ENCODE measurements around the gene TAF4.
"Not testable (repeated sequence)": the region's sequence is repeated elsewhere in the genome, so short reads cannot be mapped to it uniquely, and the experiment has no call there.

Gene TAF4

DNA sequence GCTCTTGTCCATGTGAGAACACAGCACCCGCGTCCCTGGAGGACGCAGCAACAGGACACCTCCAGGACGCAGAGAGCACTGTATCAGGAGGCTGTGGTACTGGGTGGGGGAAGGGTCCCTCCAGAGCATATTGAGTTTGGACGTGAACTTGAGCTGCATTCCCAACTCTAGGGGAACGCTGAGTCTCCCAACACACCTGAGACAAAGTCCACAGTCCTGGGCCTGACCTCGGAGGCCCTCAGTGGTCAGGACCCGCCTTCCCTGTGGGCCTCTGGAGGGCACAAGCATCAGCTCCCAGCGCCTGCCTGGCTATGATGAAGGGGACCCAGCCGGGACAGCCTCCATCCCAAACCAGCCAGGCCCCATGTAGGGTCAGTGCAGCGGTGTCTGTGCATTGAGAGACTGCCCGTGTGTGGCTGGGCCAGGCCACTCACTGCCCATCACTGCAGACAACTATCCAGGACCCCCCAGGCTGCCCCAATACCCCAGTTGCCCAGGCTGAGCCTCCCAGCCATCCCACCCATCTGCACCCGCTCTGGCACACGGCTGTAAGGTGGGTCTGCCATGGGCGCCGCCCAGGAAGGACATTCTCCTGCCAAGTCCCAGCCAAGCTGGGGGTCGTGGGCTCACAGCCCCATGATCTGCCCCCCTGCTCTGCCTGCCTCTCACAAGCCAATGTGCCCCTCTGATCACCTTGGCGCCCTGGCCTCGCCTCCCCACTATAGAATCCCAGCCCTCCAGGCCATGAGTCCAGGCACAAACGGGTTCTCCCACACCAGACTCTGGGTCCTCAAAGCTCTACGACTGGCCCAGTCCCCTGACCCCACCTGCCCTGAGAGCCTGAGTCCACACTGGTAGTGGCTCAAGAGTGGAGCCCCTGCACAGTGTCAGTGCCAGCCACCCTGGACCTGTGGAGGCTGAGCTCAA is 115.7 kb downstream of the TAF4 start:
- DNase-seq (ENCODE audit: low read depth): no peak
- Histone ChIP-seq H3K4me1 (ENCODE audit: control insufficient read depth, insufficient read depth, low read length) (no peaks in the 10 kb centered on the region), H3K27me3 (replicated peaks; ENCODE audit: control insufficient read depth, insufficient read depth, low read length) (peaks cover 20% of the 10 kb centered on the region), H3K36me3 (ENCODE audit: control insufficient read depth, insufficient read depth, low read length, severe bottlenecking) (no peaks in the 10 kb centered on the region), H3K9me3 (ENCODE audit: control insufficient read depth, low read length) (no peaks in the 10 kb centered on the region), H3K9ac (ENCODE audit: low read length) (no peak overlapping the region), H3K4me3 (ENCODE audit: low read length) (no peak overlapping the region)

DNA sequence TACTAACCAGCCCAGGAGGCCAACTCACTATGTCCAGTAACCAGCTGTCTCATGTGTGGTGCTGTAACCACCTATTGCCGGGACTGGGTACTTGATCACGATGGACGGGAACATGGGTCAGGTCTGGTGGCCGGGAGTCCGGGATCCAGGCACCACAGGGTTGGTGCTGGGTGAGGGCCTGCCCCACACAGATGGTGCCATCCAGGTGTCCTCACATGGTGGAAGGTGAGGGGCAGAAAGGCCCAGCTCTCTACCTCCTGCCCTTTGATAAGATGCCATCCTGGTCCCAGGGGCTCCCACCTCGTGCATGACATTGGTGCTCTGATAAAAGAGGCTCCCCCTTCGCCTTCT is 116.3 kb downstream of the TAF4 start:
- peaks cover 17% of the 10 kb centered on the region for H3K27me3 ChIP-seq (replicated peaks; ENCODE audit: control insufficient read depth, insufficient read depth, low read length)
- H3K4me1 ChIP-seq (ENCODE audit: control insufficient read depth, insufficient read depth, low read length): no peaks in the 10 kb centered on the region
- H3K36me3 ChIP-seq (ENCODE audit: control insufficient read depth, insufficient read depth, low read length, severe bottlenecking): no peaks in the 10 kb centered on the region
- no peak overlapping the region for H3K4me3 ChIP-seq (ENCODE audit: low read length)
- no peaks in the 10 kb centered on the region for H3K9me3 ChIP-seq (ENCODE audit: control insufficient read depth, low read length)
- H3K9ac ChIP-seq (ENCODE audit: low read length): no peak overlapping the region
- DNase-seq (ENCODE audit: low read depth): no peak

DNA sequence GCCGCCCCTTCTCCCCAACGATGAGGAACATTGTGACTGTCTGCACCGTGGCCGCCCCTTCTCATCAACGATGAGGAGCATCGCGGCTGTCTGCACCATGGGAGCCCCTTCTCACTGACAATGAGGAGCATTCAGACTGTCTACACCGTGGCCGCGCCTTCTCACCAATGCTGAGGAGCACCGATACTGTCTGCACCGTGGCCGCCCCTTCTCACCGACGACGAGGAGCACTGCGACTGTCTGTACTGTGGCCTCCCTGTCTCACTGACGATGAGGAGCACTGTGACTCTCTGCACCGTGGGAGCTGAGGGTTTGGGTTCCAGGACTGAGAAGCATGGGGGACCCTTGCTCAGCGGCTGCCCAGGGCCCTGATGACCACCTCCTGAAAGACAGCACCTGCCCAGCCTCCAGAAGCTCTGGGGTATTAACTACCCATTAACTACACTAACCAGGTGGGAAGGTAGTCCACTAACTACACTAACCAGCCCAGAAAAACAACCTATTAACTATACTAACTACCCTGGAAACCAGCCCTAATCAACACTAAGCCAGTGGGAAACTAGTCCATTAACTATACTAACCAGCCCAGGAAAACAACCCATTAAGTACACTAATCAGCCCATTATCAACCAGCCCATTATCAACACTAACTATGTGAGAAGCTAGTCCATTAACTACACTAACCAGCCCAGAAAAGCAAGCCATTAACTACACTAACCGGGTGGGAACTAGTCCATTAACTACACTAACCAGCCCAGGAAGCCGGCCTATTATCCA is 116.9 kb downstream of the TAF4 start:
- Histone ChIP-seq H3K4me1 (ENCODE audit: control insufficient read depth, insufficient read depth, low read length) (no peaks in the 10 kb centered on the region), H3K36me3 (ENCODE audit: control insufficient read depth, insufficient read depth, low read length, severe bottlenecking) (no peaks in the 10 kb centered on the region), H3K4me3 (ENCODE audit: low read length) (no peak overlapping the region), H3K9me3 (ENCODE audit: control insufficient read depth, low read length) (no peaks in the 10 kb centered on the region), H3K9ac (ENCODE audit: low read length) (no peak overlapping the region), H3K27me3 (replicated peaks; ENCODE audit: control insufficient read depth, insufficient read depth, low read length) (peaks cover 14% of the 10 kb centered on the region)
- DNase-seq (ENCODE audit: low read depth): no peak

DNA sequence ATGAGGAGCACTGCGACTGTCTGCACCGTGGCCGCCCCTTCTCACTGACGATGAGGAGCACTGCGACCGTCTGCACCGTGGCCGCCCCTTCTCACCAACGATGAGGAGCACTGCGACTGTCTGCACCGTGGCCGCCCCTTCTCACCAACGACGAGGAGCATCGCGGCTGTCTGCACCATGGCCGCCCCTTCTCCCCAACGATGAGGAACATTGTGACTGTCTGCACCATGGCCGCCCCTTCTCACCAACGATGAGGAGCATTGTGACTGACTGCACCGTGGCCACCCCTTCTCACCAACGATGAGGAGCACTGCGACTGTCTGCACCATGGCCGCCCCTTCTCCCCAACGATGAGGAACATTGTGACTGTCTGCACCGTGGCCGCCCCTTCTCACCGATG is 117.6 kb downstream of the TAF4 start:
- peaks cover 14% of the 10 kb centered on the region for H3K27me3 ChIP-seq (replicated peaks; ENCODE audit: control insufficient read depth, insufficient read depth, low read length)
- H3K4me3 ChIP-seq (ENCODE audit: low read length); H3K9me3 ChIP-seq (ENCODE audit: control insufficient read depth, low read length); H3K9ac ChIP-seq (ENCODE audit: low read length); H3K4me1 ChIP-seq (ENCODE audit: control insufficient read depth, insufficient read depth, low read length); H3K36me3 ChIP-seq (ENCODE audit: control insufficient read depth, insufficient read depth, low read length, severe bottlenecking); DNase-seq (ENCODE audit: low read depth): not testable (repeated sequence)

DNA sequence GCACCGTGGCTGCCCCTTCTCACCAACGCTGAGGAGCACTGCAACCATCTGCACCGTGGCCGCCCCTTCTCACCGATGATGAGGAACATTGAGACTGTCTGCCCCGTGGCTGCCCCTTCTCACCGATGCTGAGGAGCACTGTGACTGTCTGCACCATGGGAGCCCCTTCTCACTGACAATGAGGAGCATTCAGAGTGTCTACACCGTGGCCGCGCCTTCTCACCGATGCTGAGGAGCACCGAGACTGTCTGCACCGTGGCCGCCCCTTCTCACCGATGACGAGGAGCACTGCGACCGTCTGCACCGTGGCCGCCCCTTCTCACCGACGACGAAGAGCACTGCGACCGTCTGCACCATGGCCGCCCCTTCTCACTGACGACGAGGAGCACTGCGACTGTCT is 120.2 kb downstream of the TAF4 start:
- DNase-seq (ENCODE audit: low read depth); H3K4me3 ChIP-seq (ENCODE audit: low read length); H3K36me3 ChIP-seq (ENCODE audit: control insufficient read depth, insufficient read depth, low read length, severe bottlenecking); H3K9me3 ChIP-seq (ENCODE audit: control insufficient read depth, low read length); H3K9ac ChIP-seq (ENCODE audit: low read length); H3K4me1 ChIP-seq (ENCODE audit: control insufficient read depth, insufficient read depth, low read length); H3K27me3 ChIP-seq (replicated peaks; ENCODE audit: control insufficient read depth, insufficient read depth, low read length): not testable (repeated sequence)

DNA sequence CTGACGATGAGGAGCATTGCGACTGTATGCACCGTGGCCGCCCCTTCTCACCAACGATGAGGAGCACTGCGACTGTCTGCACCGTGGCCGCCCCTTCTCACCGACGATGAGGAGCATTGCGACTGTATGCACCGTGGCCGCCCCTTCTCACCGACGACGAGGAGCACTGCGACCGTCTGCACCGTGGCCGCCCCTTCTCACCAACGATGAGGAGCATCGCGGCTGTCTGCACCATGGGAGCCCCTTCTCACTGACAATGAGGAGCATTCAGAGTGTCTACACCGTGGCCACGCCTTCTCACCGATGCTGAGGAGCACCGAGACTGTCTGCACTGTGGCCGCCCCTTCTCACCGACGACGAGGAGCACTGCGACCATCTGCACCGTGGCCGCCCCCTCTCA is 120.7 kb downstream of the TAF4 start:
- H3K4me1 ChIP-seq (ENCODE audit: control insufficient read depth, insufficient read depth, low read length); H3K9ac ChIP-seq (ENCODE audit: low read length); H3K27me3 ChIP-seq (replicated peaks; ENCODE audit: control insufficient read depth, insufficient read depth, low read length); DNase-seq (ENCODE audit: low read depth); H3K9me3 ChIP-seq (ENCODE audit: control insufficient read depth, low read length); H3K36me3 ChIP-seq (ENCODE audit: control insufficient read depth, insufficient read depth, low read length, severe bottlenecking); H3K4me3 ChIP-seq (ENCODE audit: low read length): not testable (repeated sequence)

DNA sequence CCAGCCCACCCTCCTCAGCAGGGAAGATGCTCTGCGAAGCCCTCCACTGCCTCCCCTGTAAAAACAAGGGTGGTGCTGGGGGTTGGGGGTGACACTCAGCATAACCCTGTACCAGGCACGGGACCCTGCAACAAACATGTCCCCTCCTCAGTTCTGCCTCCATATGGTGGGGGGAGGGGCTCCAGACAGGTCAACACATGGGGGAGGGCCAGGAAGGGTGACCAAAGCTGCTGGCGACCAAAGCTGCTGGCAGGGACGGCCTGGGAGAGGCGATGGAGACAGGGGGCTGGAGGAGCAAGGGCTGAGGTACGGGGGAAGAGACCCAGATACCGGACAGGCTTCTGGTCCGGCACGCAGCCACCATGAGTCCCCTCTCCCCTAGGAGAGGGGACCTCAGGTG is 123.2 kb downstream of the TAF4 start:
- no peak for DNase-seq (ENCODE audit: low read depth)
- Histone ChIP-seq H3K27me3 (replicated peaks; ENCODE audit: control insufficient read depth, insufficient read depth, low read length) (peaks cover 8% of the 10 kb centered on the region), H3K4me1 (ENCODE audit: control insufficient read depth, insufficient read depth, low read length) (no peaks in the 10 kb centered on the region), H3K9ac (ENCODE audit: low read length) (no peak overlapping the region), H3K9me3 (ENCODE audit: control insufficient read depth, low read length) (no peaks in the 10 kb centered on the region), H3K4me3 (ENCODE audit: low read length) (no peak overlapping the region), H3K36me3 (ENCODE audit: control insufficient read depth, insufficient read depth, low read length, severe bottlenecking) (no peaks in the 10 kb centered on the region)

DNA sequence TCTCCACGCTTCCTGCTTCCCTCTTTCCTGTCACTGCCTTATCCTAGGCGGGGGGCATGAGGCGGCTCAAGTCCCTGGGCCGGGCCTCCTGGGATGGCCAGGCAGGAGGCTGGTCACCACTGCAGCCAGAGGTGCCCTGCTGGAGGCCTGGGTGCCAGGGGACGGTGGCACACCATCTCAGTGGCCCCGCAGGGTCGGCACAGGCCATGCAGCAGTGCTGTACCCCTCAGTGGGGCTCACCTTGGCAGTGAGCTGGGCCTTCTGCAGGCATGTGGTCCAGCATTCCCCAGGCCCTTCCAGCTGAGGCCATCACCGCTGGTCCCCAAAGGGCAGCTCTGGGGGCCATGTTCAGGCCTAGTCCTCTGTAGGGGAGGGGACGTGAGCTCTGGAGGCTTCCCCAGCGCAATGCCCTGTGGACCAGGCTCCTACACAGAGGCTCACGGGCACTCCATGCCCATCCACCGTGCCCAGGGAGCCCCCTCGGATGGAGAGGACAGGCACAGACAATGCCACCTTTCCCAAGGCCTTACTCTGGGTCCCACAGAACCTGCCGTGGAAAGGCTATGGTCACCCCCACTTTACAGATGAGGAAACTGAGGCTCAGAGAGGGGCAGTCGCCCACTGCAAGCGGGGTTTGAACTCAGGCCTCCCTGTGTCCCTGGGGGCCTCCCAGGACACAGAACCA is 123.8 kb downstream of the TAF4 start:
- Histone ChIP-seq H3K4me1 (ENCODE audit: control insufficient read depth, insufficient read depth, low read length) (no peaks in the 10 kb centered on the region), H3K9me3 (ENCODE audit: control insufficient read depth, low read length) (no peaks in the 10 kb centered on the region), H3K9ac (ENCODE audit: low read length) (no peak overlapping the region), H3K27me3 (replicated peaks; ENCODE audit: control insufficient read depth, insufficient read depth, low read length) (peaks cover 8% of the 10 kb centered on the region), H3K4me3 (ENCODE audit: low read length) (no peak overlapping the region), H3K36me3 (ENCODE audit: control insufficient read depth, insufficient read depth, low read length, severe bottlenecking) (no peaks in the 10 kb centered on the region)
- no peak for DNase-seq (ENCODE audit: low read depth)

DNA sequence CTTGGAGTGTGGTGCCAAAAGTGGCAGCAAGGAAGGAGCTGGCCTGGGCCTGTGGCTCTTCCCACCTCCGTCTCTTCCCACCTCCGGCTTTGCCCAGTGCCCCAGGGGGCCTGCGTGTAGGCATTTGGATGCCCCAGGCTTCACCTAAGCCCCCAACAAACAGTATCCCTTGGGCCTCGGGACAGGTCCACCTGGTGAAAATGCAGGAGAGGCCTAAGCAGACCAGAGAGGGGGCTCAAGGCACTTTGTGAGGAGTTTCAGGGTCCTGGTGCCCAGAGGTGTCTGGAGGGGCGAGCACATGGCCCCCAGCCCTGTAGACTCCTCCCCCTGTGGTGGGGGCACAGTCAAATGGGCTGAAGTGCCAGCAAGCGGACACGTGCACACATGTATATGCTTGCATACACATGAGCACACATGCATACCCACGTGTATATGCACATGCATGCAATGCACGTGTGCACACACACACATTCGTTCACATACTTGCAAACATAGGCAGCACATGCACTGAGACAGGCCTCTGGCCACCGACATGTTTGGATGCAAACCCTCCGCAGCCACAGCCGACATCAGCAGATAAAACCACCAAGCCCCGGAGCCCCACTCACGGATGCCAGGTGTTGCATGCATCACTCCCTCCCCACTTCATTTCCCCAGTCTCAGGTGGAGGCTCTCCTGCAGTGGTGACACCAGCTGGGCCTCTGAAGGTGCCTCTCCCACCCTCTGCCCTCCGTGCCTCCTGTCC is 124.5 kb downstream of the TAF4 start:
- H3K36me3 ChIP-seq (ENCODE audit: control insufficient read depth, insufficient read depth, low read length, severe bottlenecking): no peaks in the 10 kb centered on the region
- H3K27me3 ChIP-seq (replicated peaks; ENCODE audit: control insufficient read depth, insufficient read depth, low read length): peaks cover 8% of the 10 kb centered on the region

DNA sequence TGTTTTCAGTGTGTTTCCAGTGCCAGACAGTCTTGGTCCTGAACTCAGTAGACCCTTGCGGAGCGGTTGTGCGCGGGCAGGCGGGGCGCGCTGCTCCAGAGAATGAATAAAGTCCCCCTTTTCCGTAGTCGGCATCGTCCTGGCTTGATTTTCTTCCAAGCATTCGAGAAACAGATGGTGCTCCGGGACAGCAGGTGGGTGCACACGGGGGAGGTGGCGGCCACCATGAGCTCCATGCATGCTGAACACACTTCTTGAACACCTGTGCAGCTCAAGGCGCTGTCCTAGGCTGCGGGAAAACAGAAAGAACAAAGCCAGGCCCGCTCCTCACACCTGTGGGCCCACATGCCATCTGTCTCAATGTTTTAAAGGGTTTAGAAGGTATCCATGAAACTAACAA is 125.2 kb downstream of the TAF4 start:
- no peaks in the 10 kb centered on the region for H3K36me3 ChIP-seq (ENCODE audit: control insufficient read depth, insufficient read depth, low read length, severe bottlenecking)
- no peak for DNase-seq (ENCODE audit: low read depth)

More for the DNA sequence above, 124.5 kb downstream of the TAF4 start:
- Histone ChIP-seq H3K9ac (ENCODE audit: low read length) (no peak overlapping the region), H3K9me3 (ENCODE audit: control insufficient read depth, low read length) (no peaks in the 10 kb centered on the region), H3K4me3 (ENCODE audit: low read length) (no peak overlapping the region), H3K4me1 (ENCODE audit: control insufficient read depth, insufficient read depth, low read length) (no peaks in the 10 kb centered on the region)
- DNase-seq (ENCODE audit: low read depth): no peak

More for the DNA sequence above, 125.2 kb downstream of the TAF4 start:
- H3K4me1 ChIP-seq (ENCODE audit: control insufficient read depth, insufficient read depth, low read length): no peaks in the 10 kb centered on the region
- no peak overlapping the region for H3K4me3 ChIP-seq (ENCODE audit: low read length)
- no peaks in the 10 kb centered on the region for H3K9me3 ChIP-seq (ENCODE audit: control insufficient read depth, low read length)
- no peak overlapping the region for H3K9ac ChIP-seq (ENCODE audit: low read length)
- peaks cover 8% of the 10 kb centered on the region for H3K27me3 ChIP-seq (replicated peaks; ENCODE audit: control insufficient read depth, insufficient read depth, low read length)
